Lung (tissue), 12 donors: ENCODE data around the gene HK1. TPM values are rescaled to one million over a fixed set of nuclear protein-coding genes. Genes with fewer than 3 reads are reported as not detected.

Source experiments
- ATAC-seq: fragments of 200-7000 bp; cut with Tn5 transposase; one replicate; pipeline ENCODE4 v1.9.1; 2020; ENCODE audit warnings: moderate number of reproducible peaks; ENCODE audit not compliant: insufficient read depth, low FRiP score
- DNase-seq, 3 donors: peaks; one replicate each; pipeline ENCODE4 v3.0.0-alpha.2; 2013 to 2017
- H3K27ac ChIP-seq, 2 donors: one replicate each; pipeline ENCODE4 v1.5.1; 2013; ENCODE audit warnings: mild to moderate bottlenecking in 2 of 2, moderate library complexity in 2 of 2, control low read depth in 1 of 2, inconsistent platforms in 1 of 2, low read depth in 1 of 2, low read length in 1 of 2
- H3K27me3 ChIP-seq, 3 donors: one replicate each; pipeline ENCODE4 v1.5.1; 2013; ENCODE audit warnings: low read length in 2 of 3; ENCODE audit not compliant: control insufficient read depth in 3 of 3, insufficient read depth in 3 of 3
- H3K36me3 ChIP-seq, 4 donors: one replicate each; pipeline ENCODE4 v1.5.1; 2013; ENCODE audit warnings: low read length in 4 of 4, mild to moderate bottlenecking in 1 of 4, moderate library complexity in 1 of 4; ENCODE audit not compliant: control insufficient read depth in 4 of 4, insufficient read depth in 4 of 4
- H3K4me1 ChIP-seq, 5 donors: one replicate each; pipeline ENCODE4 v1.5.1; 2013; ENCODE audit warnings: low read length in 5 of 5, mild to moderate bottlenecking in 2 of 5, moderate library complexity in 1 of 5; ENCODE audit not compliant: control insufficient read depth in 5 of 5, insufficient read depth in 5 of 5
- H3K4me3 ChIP-seq: one replicate; pipeline ENCODE4 v1.5.1; 2013; ENCODE audit warnings: mild to moderate bottlenecking, control low read depth, moderate library complexity
- H3K9ac ChIP-seq, 2 donors: one replicate each; pipeline ENCODE4 v1.5.1; 2013; ENCODE audit warnings: low read length in 2 of 2, control low read depth in 1 of 2; ENCODE audit not compliant: insufficient read depth in 1 of 2
- H3K9me3 ChIP-seq, 4 donors: one replicate each; pipeline ENCODE4 v1.5.1; 2013; ENCODE audit warnings: low read length in 3 of 4, mild to moderate bottlenecking in 1 of 4, moderate library complexity in 1 of 4; ENCODE audit not compliant: control insufficient read depth in 4 of 4, insufficient read depth in 3 of 4
- CTCF ChIP-seq: IDR thresholded peaks from 2 replicates; pipeline ENCODE4 v1.5.1; 2012; ENCODE audit warnings: mild to moderate bottlenecking; ENCODE audit errors: control extremely low read depth, extremely low read depth
- WGBS, 2 donors: extraction: QIAGEN DNeasy Blood & Tissue Kit; methylation state at CpG; one replicate each; pipeline ENCODE4 v1.1.7; 2013; 5-methylcytosine and 5-hydroxymethylcytosine counted together
- polyA plus RNA-seq, 2 donors: library from polyadenylated mRNA; stranded (reverse); fragments of 200-250 nt; gene quantifications; one replicate each; pipeline ENCODE4 v1.2.1, GENCODE V29; 2013
- total RNA-seq, 2 donors: library from RNA; depleted of rRNA in 1 of 2; stranded (reverse); fragments of >200 nt in 1 of 2; gene quantifications; one replicate each; pipeline ENCODE4 v1.2.1, GENCODE V29; 2014 to 2021
- donor health status: control.
- donor health status: control.
- donor health status: Bipolar disorder and iron deficiency.
- donor health status: healthy.
- donor health status: DM: yes; HTN: yes; CAD: no.

HK1 gene
- total and polyA plus RNA-seq, 4 donors: 33.6 to 120 (median 78.0) TPM

GRCh38 chr10:69246581-69247312 is 31.5 kb upstream of the HK1 start:
- Histone ChIP-seq H3K9ac (no peak overlapping the region), H3K36me3 (peaks cover 0 to 3% (median 0%) of the 10 kb centered on the region in 4 donors), H3K27ac (no peak overlapping the region), H3K9me3 (no peaks in the 10 kb centered on the region), H3K27me3 (no peaks in the 10 kb centered on the region), H3K4me3 (no peak overlapping the region), H3K4me1 (peaks cover 0 to 10% (median 0%) of the 10 kb centered on the region in 5 donors)
- no peak for ATAC-seq
- no peak for DNase-seq
- no peak for TF ChIP-seq CTCF
- 86 to 87% methylated on average over 14 of the region's 14 CpGs for WGBS, 2 donors

DNA sequence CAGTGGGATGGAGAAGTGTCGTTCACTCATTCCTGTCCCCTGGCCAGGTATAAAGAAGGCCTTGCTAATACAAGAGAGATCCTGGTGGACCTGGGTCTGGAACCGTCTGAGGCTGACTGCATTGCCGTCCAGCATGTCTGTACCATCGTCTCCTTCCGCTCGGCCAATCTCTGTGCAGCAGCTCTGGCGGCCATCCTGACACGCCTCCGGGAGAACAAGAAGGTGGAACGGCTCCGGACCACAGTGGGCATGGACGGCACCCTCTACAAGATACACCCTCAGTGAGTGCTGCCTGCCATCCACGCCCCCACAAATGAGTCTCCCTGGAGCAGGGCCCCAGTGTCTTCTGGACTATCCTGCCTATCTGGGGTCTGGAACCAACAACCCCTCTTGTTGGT is 31.0 kb upstream of the HK1 start:
- H3K4me1 ChIP-seq: peaks cover 0 to 9% (median 0%) of the 10 kb centered on the region in 5 donors
- H3K9ac ChIP-seq: no peak overlapping the region
- no peak for TF ChIP-seq CTCF
- ATAC-seq: no peak
- H3K27me3 ChIP-seq: no peaks in the 10 kb centered on the region
- H3K9me3 ChIP-seq: no peaks in the 10 kb centered on the region
- no peak overlapping the region for H3K27ac ChIP-seq
- H3K36me3 ChIP-seq: peaks cover 0 to 3% (median 0%) of the 10 kb centered on the region in 4 donors
- no peak for DNase-seq
- no peak overlapping the region for H3K4me3 ChIP-seq
- WGBS, 2 donors: 96 to 97% methylated on average over 13 of the region's 13 CpGs

GRCh38 chr10:69248117-69248730 is 30.1 kb upstream of the HK1 start:
- H3K4me3 ChIP-seq: no peak overlapping the region

More at GRCh38 chr10:69248117-69248730, 30.1 kb upstream of the HK1 start:
- H3K36me3 ChIP-seq: no peaks in the 10 kb centered on the region
- DNase-seq: no peak
- H3K9ac ChIP-seq: no peak overlapping the region
- TF ChIP-seq CTCF: no peak
- H3K27ac ChIP-seq: no peak overlapping the region
- WGBS, 2 donors: 86 to 88% methylated on average over 24 of the region's 24 CpGs
- H3K4me1 ChIP-seq: peaks cover 0 to under 1% (median 0%) of the 10 kb centered on the region in 5 donors
- H3K9me3 ChIP-seq: peaks cover 0 to 2% (median 0%) of the 10 kb centered on the region in 4 donors
- ATAC-seq: no peak
- no peaks in the 10 kb centered on the region for H3K27me3 ChIP-seq
